ENCODE data around the gene SLC12A7.

The SLC12A7 gene

GRCh38 chr5:1137567-1138444 is 25.9 kb upstream of the SLC12A7 start:
- CTCF ChIA-PET = interaction anchor here (0.7 to 2.5 kb wide), 7 partner anchors 10 to 214 kb away, joined by 3 to 12 read pairs (median 3); no protein-coding TSS in a partner anchor
- TF ChIP-seq CTCF (IDR thresholded peaks at IDR 0.05; ENCODE audit: control extremely low read depth, extremely low read depth, low read depth, missing control alignments) = no peak
- POLR2A ChIA-PET = no interaction called here
- DNase-seq (ENCODE audit: extremely low spot score) = no peak

DNA sequence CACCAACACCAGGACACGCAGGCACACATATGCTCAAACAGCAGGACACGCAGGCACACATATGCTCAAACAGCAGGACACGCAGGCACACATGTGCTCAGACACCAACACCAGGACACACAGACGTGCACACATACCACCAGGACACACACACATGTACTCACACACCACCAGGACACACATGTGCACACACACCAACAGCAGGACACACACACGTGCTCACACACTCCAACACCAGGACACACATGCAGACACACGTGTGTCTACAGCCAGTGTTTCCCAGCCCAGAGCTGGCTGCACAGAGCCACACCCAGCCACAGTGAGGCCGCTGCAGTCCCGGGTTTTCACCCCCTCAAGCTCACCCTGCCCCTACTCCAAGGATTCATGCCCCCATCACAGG is 25.0 kb upstream of the SLC12A7 start:
- ChIA-PET CTCF (interaction anchor here (1.0 to 2.5 kb wide), 2 partner anchors 12 to 213 kb away, joined by 3 to 12 read pairs; no protein-coding TSS in a partner anchor), POLR2A (no interaction called here)
- no peak for TF ChIP-seq CTCF (IDR thresholded peaks at IDR 0.05; ENCODE audit: control extremely low read depth, extremely low read depth, low read depth, missing control alignments)
- no peak for DNase-seq (ENCODE audit: extremely low spot score)

DNA sequence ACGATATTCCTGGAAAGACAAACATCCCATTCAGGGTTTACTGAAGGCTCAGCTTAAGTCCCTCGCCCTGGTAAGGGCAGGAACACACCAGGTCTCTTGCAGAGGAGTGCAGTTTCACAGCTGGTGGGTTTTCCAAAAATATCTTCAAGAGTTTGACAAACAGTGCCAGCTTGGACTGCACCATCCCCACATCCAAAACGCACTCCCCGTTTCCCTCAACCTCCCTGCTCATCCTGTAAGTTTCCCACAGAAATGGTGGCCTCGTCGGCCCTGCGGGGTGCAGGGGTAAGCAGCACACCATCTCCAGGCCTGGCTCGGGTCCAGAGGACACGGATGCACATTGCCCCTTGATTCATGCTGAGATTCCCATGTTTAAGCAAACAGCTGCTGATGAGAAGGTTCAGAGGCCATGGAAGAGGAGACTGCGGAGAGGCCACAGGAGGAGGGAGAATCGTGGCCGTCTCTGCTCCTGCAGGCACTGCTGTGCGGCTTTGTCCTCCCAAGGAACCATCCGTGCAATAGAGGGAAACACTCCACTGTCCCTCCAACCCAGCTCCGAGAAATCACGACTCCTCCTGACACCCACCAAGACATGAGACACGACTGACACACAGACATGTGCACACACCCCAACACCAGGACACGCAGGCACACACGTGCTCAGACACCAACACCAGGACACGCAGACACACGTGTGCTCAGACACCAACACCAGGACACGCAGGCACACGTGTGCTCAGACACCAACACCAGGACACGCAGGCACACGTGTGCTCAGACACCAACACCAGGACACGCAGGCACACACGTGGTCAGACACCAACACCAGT is 24.0 kb upstream of the SLC12A7 start:
- POLR2A ChIA-PET = no interaction called here
- TF ChIP-seq CTCF (IDR thresholded peaks at IDR 0.05; ENCODE audit: control extremely low read depth, extremely low read depth, low read depth, missing control alignments) = no peak
- no peak for DNase-seq (ENCODE audit: extremely low spot score)
- CTCF ChIA-PET = interaction anchor here (1.2 to 1.7 kb wide), 2 partner anchors 18 to 212 kb away, joined by 3 to 4 read pairs; no protein-coding TSS in a partner anchor

DNA sequence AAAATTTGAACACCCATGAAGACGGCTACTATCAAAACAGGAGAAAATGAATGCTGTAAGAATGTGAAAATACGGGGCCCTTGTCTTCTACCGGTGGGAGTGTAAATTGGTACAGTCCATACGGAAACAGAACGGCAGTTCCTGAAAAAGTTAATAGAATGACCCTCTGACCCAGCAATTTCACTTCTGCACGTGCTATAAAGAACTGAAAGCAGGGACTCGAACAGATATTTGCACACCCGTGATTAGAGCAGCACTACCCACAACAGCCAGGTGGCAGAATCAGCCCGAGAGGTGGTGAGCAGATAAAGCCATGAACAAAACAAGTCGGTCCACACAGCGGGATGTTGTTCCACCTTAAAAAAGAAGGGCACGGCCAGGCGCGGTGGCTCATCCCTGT is 22.6 kb upstream of the SLC12A7 start:
- ChIA-PET CTCF (interaction anchor here (1.2 to 2.2 kb wide), 4 partner anchors 9 to 40 kb away, joined by 4 to 9 read pairs (median 6); no protein-coding TSS in a partner anchor), POLR2A (no interaction called here)
- peak; percentile 27 for TF ChIP-seq CTCF (IDR thresholded peaks at IDR 0.05; ENCODE audit: control extremely low read depth, extremely low read depth, low read depth, missing control alignments)
- peak; percentile 75 for DNase-seq (ENCODE audit: extremely low spot score)

- CTCF ChIA-PET = interaction anchor here (1.1 to 2.2 kb wide), 6 partner anchors 7 to 210 kb away, joined by 3 to 9 read pairs (median 6); no protein-coding TSS in a partner anchor
- peak; percentile 69 for DNase-seq (ENCODE audit: extremely low spot score)
- POLR2A ChIA-PET = no interaction called here
- TF ChIP-seq CTCF (IDR thresholded peaks at IDR 0.05; ENCODE audit: control extremely low read depth, extremely low read depth, low read depth, missing control alignments) = no peak
Observed at GRCh38 chr5:1133510-1134201, 21.8 kb upstream of the SLC12A7 start.

DNA sequence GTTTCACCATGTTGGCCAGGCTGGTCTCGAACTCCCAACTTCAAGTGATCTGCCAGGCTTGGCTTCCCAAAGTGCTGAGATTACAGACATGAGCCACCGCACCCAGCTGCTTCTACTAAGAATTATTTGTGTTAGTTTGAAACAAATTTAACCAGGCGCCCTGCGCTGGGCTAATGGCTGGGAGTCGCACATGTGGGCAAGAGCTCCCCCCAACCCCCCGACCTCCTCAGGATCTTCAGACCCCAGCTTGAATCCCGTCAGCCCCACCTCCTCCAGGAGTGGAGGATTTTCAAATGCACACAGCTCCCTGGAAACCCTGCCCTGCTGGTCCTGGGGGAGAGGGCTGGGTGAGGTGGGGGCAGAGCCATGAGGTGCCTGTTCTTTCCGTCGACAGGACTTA is 21.2 kb upstream of the SLC12A7 start:
- ChIA-PET CTCF (interaction anchor here (1.1 to 2.2 kb wide), 6 partner anchors 8 to 209 kb away, joined by 3 to 9 read pairs (median 6); no protein-coding TSS in a partner anchor), POLR2A (no interaction called here)
- TF ChIP-seq CTCF (IDR thresholded peaks at IDR 0.05; ENCODE audit: control extremely low read depth, extremely low read depth, low read depth, missing control alignments) = no peak
- no peak for DNase-seq (ENCODE audit: extremely low spot score)

All from GM10248 (cell line).